Esophagus muscularis mucosa (tissue), 4 donors: Measurements from ENCODE around the gene TRAPPC12.

Source experiments
- CTCF ChIP-seq, 3 experiments: fragments of 200-600 bp in 2 of 3; fragments of 450-650 bp in 1 of 3; sonication (generic) in 2 of 3; IDR thresholded peaks; one replicate each; pipeline ENCODE4 v1.5.1; 2017 to 2019; ENCODE audit warnings: antibody characterized with exemption in 3 of 3, mild to moderate bottlenecking in 2 of 3, moderate library complexity in 1 of 3
- EP300 ChIP-seq: sonication (generic); formaldehyde crosslinking; IDR thresholded peaks from one replicate; pipeline ENCODE4 v1.6.1; 2017; ENCODE audit warnings: antibody characterized with exemption
- POLR2A ChIP-seq: fragments of 450-650 bp; IDR thresholded peaks from one replicate; pipeline ENCODE4 v1.6.1; 2017; ENCODE audit warnings: antibody characterized with exemption, moderate library complexity, mild to moderate bottlenecking, low read depth
- POLR2AphosphoS5 ChIP-seq, 2 donors: sonication (generic); formaldehyde crosslinking; IDR thresholded peaks; one replicate each; pipeline ENCODE4 v1.6.1; 2017; ENCODE audit warnings: antibody characterized with exemption in 2 of 2

GRCh38 chr2:3451926-3452671 lies 72.6 kb downstream of the TRAPPC12 start:
- TF ChIP-seq CTCF (IDR thresholded peaks at IDR 0.05) (no peak), POLR2A (no peak), POLR2AphosphoS5 (IDR thresholded peaks at IDR 0.05) (no peak), EP300 (no peak)
